ENCODE measurements around the gene CAD. TPM values are rescaled to one million over a fixed set of nuclear protein-coding genes. Genes with fewer than 3 reads are reported as not detected.

The CAD gene
- total and polyA plus RNA-seq, 10 donors: 10.9 to 38.8 (median 25.0) TPM

- Histone ChIP-seq H3K4me3 (no peak overlapping the region), H3K36me3 (no peaks in the 10 kb centered on the region), H3K9me3 (no peaks in the 10 kb centered on the region), H3K27ac (no peak overlapping the region), H3K4me1 (peaks cover 0 to 5% (median 0%) of the 10 kb centered on the region in 6 donors), H3K27me3 (replicated peaks in 1 of 7) (peaks cover 0 to 75% (median 8%) of the 10 kb centered on the region in 7 donors)
- TF ChIP-seq POLR2A (IDR thresholded peaks at IDR 0.05): no peak
- intact Hi-C loops (cut with DNase I; ENCODE audit: low total_unique reads): no loop called here
- WGBS, 5 donors: 33 to 45% (median 41%) methylated on average over 1 of the region's 1 CpG
- no peak for DNase-seq
Observed at GRCh38 chr2:27255660-27256059, 38.5 kb downstream of the CAD start.

GRCh38 chr2:27256855-27257454 is 39.8 kb downstream of the CAD start:
- H3K9me3 ChIP-seq: no peaks in the 10 kb centered on the region
- WGBS, 5 donors: 77 to 91% (median 84%) methylated on average over 5 to 7 of the region's 7 CpGs
- no peak overlapping the region for H3K4me3 ChIP-seq
- H3K4me1 ChIP-seq: peaks cover 0 to 13% (median 6%) of the 10 kb centered on the region in 6 donors
- TF ChIP-seq POLR2A (IDR thresholded peaks at IDR 0.05) (no peak), CTCF (IDR thresholded peaks at IDR 0.05 in 8 of 11, conservative IDR thresholded peaks at IDR 0.05 in 3 of 11) (no peak), POLR2AphosphoS5 (IDR thresholded peaks at IDR 0.05) (no peak)
- DNase-seq: no peak
- no peaks in the 10 kb centered on the region for H3K36me3 ChIP-seq
- intact Hi-C loops (cut with DNase I; ENCODE audit: low total_unique reads): no loop called here
- peaks cover 2 to 76% (median 21%) of the 10 kb centered on the region in 7 donors for H3K27me3 ChIP-seq (replicated peaks in 1 of 7)
- no peak overlapping the region for H3K27ac ChIP-seq

- Histone ChIP-seq H3K4me1 (peaks cover 5 to 24% (median 17%) of the 10 kb centered on the region in 6 donors), H3K27me3 (replicated peaks in 1 of 7) (peaks cover 3 to 87% (median 32%) of the 10 kb centered on the region in 7 donors), H3K9me3 (no peaks in the 10 kb centered on the region), H3K27ac (no peak overlapping the region), H3K36me3 (no peaks in the 10 kb centered on the region), H3K4me3 (no peak overlapping the region)
- no peak for DNase-seq
- TF ChIP-seq POLR2A (IDR thresholded peaks at IDR 0.05) (no peak), POLR2AphosphoS5 (IDR thresholded peaks at IDR 0.05) (no peak), CTCF (IDR thresholded peaks at IDR 0.05 in 8 of 11, conservative IDR thresholded peaks at IDR 0.05 in 3 of 11) (no peak)
- intact Hi-C loops (cut with DNase I; ENCODE audit: low total_unique reads): no loop called here
- 85 to 93% (median 92%) methylated on average over 6 to 8 of the region's 8 CpGs for WGBS, 5 donors
Observed at GRCh38 chr2:27258051-27258450, 40.9 kb downstream of the CAD start.

GRCh38 chr2:27261241-27261925 is 44.2 kb downstream of the CAD start:
- no peak for DNase-seq
- intact Hi-C loops (cut with DNase I; ENCODE audit: low total_unique reads): no loop called here
- Histone ChIP-seq H3K9me3 (no peaks in the 10 kb centered on the region), H3K27ac (no peak overlapping the region), H3K27me3 (replicated peaks in 1 of 7) (peaks cover 3 to 100% (median 55%) of the 10 kb centered on the region in 7 donors), H3K4me3 (peak overlapping the region in 2 of 8 donors; percentile 55 to 83), H3K36me3 (no peaks in the 10 kb centered on the region), H3K4me1 (peaks cover 28 to 43% (median 40%) of the 10 kb centered on the region in 6 donors)
- TF ChIP-seq CTCF (IDR thresholded peaks at IDR 0.05 in 8 of 11, conservative IDR thresholded peaks at IDR 0.05 in 3 of 11) (no peak), POLR2A (IDR thresholded peaks at IDR 0.05) (no peak), POLR2AphosphoS5 (IDR thresholded peaks at IDR 0.05) (no peak)
- 51 to 63% (median 56%) methylated on average over 11 of the region's 11 CpGs for WGBS, 5 donors

Data from spleen (tissue), 11 donors.